ENCODE data around the gene SLC4A11.

SLC4A11 gene

GRCh38 chr20:3238616-3239025, 369 bp downstream of the SLC4A11 start:
- Mint-ChIP-seq H3K36me3 (ENCODE audit: low read depth) (peaks cover 3% of the 10 kb centered on the region), H3K27ac (no peak overlapping the region), H3K9me3 (no peaks in the 10 kb centered on the region), H3K27me3 (peaks cover 50% of the 10 kb centered on the region), H3K4me3 (peak overlapping the region; percentile 73), H3K4me1 (ENCODE audit: low read depth) (peaks cover 7% of the 10 kb centered on the region)

- H3K36me3 Mint-ChIP-seq (ENCODE audit: low read depth), result peaks cover 3% of the 10 kb centered on the region
- H3K9me3 Mint-ChIP-seq, result no peaks in the 10 kb centered on the region
- peak overlapping the region; percentile 73 for H3K4me3 Mint-ChIP-seq
- peaks cover 7% of the 10 kb centered on the region for H3K4me1 Mint-ChIP-seq (ENCODE audit: low read depth)
- H3K27me3 Mint-ChIP-seq, result peaks cover 50% of the 10 kb centered on the region
- H3K27ac Mint-ChIP-seq, result no peak overlapping the region
Observed at GRCh38 chr20:3237958-3238615, 903 bp downstream of the SLC4A11 start.

- Mint-ChIP-seq H3K4me3 (peak overlapping the region; percentile 70), H3K4me1 (ENCODE audit: low read depth) (peaks cover 7% of the 10 kb centered on the region), H3K27ac (no peak overlapping the region), H3K27me3 (peaks cover 47% of the 10 kb centered on the region), H3K9me3 (no peaks in the 10 kb centered on the region), H3K36me3 (ENCODE audit: low read depth) (peaks cover 3% of the 10 kb centered on the region)
Observed at GRCh38 chr20:3237011-3237957, 1.7 kb downstream of the SLC4A11 start.

- Mint-ChIP-seq H3K27ac (no peak overlapping the region), H3K36me3 (ENCODE audit: low read depth) (no peaks in the 10 kb centered on the region), H3K27me3 (peaks cover 37% of the 10 kb centered on the region), H3K4me1 (ENCODE audit: low read depth) (peaks cover 7% of the 10 kb centered on the region), H3K4me3 (no peak overlapping the region), H3K9me3 (no peaks in the 10 kb centered on the region)
Observed at GRCh38 chr20:3235666-3236324, 3.2 kb downstream of the SLC4A11 start.

- no peak overlapping the region for H3K4me3 Mint-ChIP-seq
Observed at GRCh38 chr20:3233991-3234498, 4.9 kb downstream of the SLC4A11 start.

GRCh38 chr20:3233131-3233990, 5.6 kb downstream of the SLC4A11 start:
- Mint-ChIP-seq H3K9me3 (no peaks in the 10 kb centered on the region), H3K36me3 (ENCODE audit: low read depth) (no peaks in the 10 kb centered on the region), H3K4me3 (no peak overlapping the region), H3K4me1 (ENCODE audit: low read depth) (no peaks in the 10 kb centered on the region), H3K27me3 (peaks cover 22% of the 10 kb centered on the region), H3K27ac (no peak overlapping the region)

More at GRCh38 chr20:3233991-3234498, 4.9 kb downstream of the SLC4A11 start:
- no peak overlapping the region for H3K27ac Mint-ChIP-seq
- no peaks in the 10 kb centered on the region for H3K36me3 Mint-ChIP-seq (ENCODE audit: low read depth)
- no peaks in the 10 kb centered on the region for H3K9me3 Mint-ChIP-seq
- H3K4me1 Mint-ChIP-seq (ENCODE audit: low read depth), result no peaks in the 10 kb centered on the region
- peaks cover 22% of the 10 kb centered on the region for H3K27me3 Mint-ChIP-seq

- Mint-ChIP-seq H3K27me3 (peaks cover 12% of the 10 kb centered on the region), H3K4me3 (no peak overlapping the region), H3K4me1 (ENCODE audit: low read depth) (no peaks in the 10 kb centered on the region), H3K27ac (no peak overlapping the region), H3K36me3 (ENCODE audit: low read depth) (no peaks in the 10 kb centered on the region), H3K9me3 (no peaks in the 10 kb centered on the region)
Observed at GRCh38 chr20:3231889-3232588, 7.0 kb downstream of the SLC4A11 start.

- Mint-ChIP-seq H3K27me3 (peaks cover 3% of the 10 kb centered on the region), H3K27ac (no peak overlapping the region), H3K36me3 (ENCODE audit: low read depth) (no peaks in the 10 kb centered on the region), H3K4me1 (ENCODE audit: low read depth) (no peaks in the 10 kb centered on the region), H3K4me3 (no peak overlapping the region), H3K9me3 (no peaks in the 10 kb centered on the region)
Observed at GRCh38 chr20:3231116-3231515, 7.9 kb downstream of the SLC4A11 start.

GRCh38 chr20:3229798-3230197, 9.2 kb downstream of the SLC4A11 start:
- Mint-ChIP-seq H3K4me3 (no peak overlapping the region), H3K4me1 (ENCODE audit: low read depth) (no peaks in the 10 kb centered on the region), H3K27me3 (no peaks in the 10 kb centered on the region), H3K36me3 (ENCODE audit: low read depth) (no peaks in the 10 kb centered on the region), H3K27ac (no peak overlapping the region), H3K9me3 (no peaks in the 10 kb centered on the region)

GRCh38 chr20:3229158-3229557, 9.8 kb downstream of the SLC4A11 start:
- Mint-ChIP-seq H3K4me3 (no peak overlapping the region), H3K4me1 (ENCODE audit: low read depth) (no peaks in the 10 kb centered on the region), H3K9me3 (no peaks in the 10 kb centered on the region), H3K36me3 (ENCODE audit: low read depth) (no peaks in the 10 kb centered on the region), H3K27me3 (no peaks in the 10 kb centered on the region), H3K27ac (no peak overlapping the region)

- no peaks in the 10 kb centered on the region for H3K36me3 Mint-ChIP-seq (ENCODE audit: low read depth)
- no peak overlapping the region for H3K27ac Mint-ChIP-seq
- no peaks in the 10 kb centered on the region for H3K9me3 Mint-ChIP-seq
- no peak overlapping the region for H3K4me3 Mint-ChIP-seq
- H3K27me3 Mint-ChIP-seq, result no peaks in the 10 kb centered on the region
- H3K4me1 Mint-ChIP-seq (ENCODE audit: low read depth), result peaks cover 2% of the 10 kb centered on the region
Observed at GRCh38 chr20:3228750-3229032, 10.3 kb downstream of the SLC4A11 start.

- H3K9me3 Mint-ChIP-seq, result no peaks in the 10 kb centered on the region
- H3K4me1 Mint-ChIP-seq (ENCODE audit: low read depth), result peaks cover 8% of the 10 kb centered on the region
- no peak overlapping the region for H3K4me3 Mint-ChIP-seq
- H3K27ac Mint-ChIP-seq, result no peak overlapping the region
- no peaks in the 10 kb centered on the region for H3K27me3 Mint-ChIP-seq
- H3K36me3 Mint-ChIP-seq (ENCODE audit: low read depth), result no peaks in the 10 kb centered on the region
Observed at GRCh38 chr20:3227936-3228749, 10.8 kb downstream of the SLC4A11 start.

GRCh38 chr20:3227506-3227905, 11.5 kb downstream of the SLC4A11 start:
- Mint-ChIP-seq H3K4me1 (ENCODE audit: low read depth) (peaks cover 14% of the 10 kb centered on the region), H3K36me3 (ENCODE audit: low read depth) (peaks cover 5% of the 10 kb centered on the region), H3K4me3 (no peak overlapping the region), H3K9me3 (no peaks in the 10 kb centered on the region), H3K27me3 (no peaks in the 10 kb centered on the region), H3K27ac (no peak overlapping the region)

Measured in stimulated activated naive CD8-positive, alpha-beta T cell treated with anti-CD3 and anti-CD28 coated beads, Interleukin-15, Interleukin-2, amounts not matched to agents 100 ng/mL and 50 ng/mL, for 24 hours (primary cell).